Retinal pigment epithelial cell (primary cell): Measurements from ENCODE around the gene TTLL9.
A peak's percentile ranks its signal among the peaks of the same experiment; 100 is the strongest.

Experiments
- DNase-seq: peaks from one replicate; pipeline ENCODE4 v3.0.0-alpha.2; 2010; ENCODE audit warnings: low read depth
- H3K4me3 ChIP-seq: 2 replicates; pipeline ENCODE4 v1.5.1; 2011; ENCODE audit warnings: mild to moderate bottlenecking, low read length, control low read depth, moderate library complexity
- TF ChIP-seq, protein P1 (sequence below): conservative IDR thresholded peaks from 2 replicates; pipeline ENCODE4 v1.5.1; 2011; ENCODE audit warnings: low read depth, low read length, control low read depth, inconsistent platforms

Gene TTLL9

DNA sequence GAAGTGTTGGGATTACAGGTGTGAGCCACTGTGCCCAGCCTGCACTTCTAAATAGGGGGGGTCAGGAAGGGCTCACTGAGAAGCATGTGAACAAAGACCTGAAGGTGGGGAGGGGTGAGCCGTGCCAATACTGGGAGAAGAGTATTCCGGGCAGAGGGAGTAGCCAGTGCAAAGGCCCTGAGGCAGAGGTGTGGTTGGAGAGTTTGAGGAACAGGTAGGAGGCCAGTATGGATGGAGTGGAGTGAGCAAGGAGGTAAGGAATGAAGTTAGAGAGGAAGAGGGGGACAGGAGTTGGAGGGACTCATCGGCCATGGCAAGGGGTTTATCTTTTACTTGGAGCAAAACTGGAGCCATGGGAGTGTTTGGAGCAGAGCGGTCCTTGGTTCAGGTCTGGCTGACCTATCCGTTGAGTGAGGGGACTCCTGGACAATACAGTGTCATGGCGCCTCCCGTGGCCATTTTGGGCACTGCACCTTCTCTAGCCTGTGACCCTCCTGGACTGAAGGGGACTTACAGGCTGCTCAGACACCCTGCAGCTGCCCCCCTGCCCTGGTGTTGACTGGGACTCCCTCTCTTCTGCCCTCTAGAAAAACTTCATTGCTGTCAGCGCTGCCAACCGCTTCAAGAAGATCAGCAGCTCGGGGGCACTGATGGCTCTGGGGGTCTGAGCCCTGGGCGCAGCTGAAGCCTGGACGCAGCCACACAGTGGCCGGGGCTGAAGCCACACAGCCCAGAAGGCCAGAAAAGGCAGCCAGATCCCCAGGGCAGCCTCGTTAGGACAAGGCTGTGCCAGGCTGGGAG lies 37.1 kb upstream of the TTLL9 start:
- no peak for DNase-seq
- no peak overlapping the region for H3K4me3 ChIP-seq
- TF ChIP-seq, protein P1, sequence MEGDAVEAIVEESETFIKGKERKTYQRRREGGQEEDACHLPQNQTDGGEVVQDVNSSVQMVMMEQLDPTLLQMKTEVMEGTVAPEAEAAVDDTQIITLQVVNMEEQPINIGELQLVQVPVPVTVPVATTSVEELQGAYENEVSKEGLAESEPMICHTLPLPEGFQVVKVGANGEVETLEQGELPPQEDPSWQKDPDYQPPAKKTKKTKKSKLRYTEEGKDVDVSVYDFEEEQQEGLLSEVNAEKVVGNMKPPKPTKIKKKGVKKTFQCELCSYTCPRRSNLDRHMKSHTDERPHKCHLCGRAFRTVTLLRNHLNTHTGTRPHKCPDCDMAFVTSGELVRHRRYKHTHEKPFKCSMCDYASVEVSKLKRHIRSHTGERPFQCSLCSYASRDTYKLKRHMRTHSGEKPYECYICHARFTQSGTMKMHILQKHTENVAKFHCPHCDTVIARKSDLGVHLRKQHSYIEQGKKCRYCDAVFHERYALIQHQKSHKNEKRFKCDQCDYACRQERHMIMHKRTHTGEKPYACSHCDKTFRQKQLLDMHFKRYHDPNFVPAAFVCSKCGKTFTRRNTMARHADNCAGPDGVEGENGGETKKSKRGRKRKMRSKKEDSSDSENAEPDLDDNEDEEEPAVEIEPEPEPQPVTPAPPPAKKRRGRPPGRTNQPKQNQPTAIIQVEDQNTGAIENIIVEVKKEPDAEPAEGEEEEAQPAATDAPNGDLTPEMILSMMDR, result peak; percentile 87

DNA sequence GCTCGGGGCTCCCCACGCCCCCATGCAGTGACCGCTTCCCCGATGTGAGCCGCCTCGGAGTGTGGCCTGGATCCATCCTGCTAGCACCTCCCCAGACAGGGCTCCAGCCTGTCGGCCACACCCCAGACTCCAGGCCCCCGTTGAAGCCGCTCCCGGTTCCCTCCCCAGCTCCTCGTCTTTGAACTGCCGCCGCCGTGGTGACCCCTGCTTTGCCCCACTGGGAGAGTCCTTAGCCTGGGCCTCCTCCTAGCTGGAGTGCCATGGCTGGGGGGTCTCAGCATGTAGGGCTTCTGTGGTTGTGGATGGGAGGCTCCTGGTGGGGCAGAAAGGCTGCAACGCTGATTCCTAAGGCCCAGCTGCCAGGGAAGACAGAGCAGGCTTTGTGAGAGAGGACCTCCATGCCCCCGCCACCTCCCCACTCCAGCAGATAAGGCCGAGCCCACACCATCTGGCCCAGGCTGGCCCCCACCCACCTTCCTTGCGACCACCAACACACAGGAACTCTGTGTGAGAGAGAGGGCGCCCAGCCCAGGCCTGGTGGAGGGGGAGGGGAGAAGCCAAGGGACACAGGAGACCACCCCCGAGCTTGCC lies 36.4 kb upstream of the TTLL9 start:
- no peak overlapping the region for H3K4me3 ChIP-seq
- no peak for DNase-seq
- TF ChIP-seq, protein P1, result no peak

DNA sequence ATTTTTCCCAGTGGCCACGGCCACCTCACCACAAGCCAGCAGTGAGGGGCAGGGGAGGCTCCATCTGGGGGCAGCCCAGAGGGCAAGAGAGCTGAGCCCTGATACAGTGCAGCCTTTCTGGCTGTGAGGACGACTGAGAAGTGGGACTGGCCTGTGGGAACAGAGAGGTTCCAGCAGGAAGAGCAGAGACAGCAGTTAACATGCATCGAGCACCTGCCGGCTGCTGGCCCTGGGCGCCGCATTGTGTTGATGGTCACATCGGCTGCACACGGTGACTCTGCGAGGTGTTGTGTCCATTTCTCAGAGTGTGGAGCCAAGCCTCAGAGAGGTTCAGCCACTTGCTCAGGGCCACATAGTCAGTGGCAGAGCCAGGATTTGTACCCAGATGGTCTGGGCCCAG lies 34.9 kb upstream of the TTLL9 start:
- DNase-seq, result no peak
- TF ChIP-seq, protein P1, result no peak
- H3K4me3 ChIP-seq, result no peak overlapping the region

- no peak overlapping the region for H3K4me3 ChIP-seq
- DNase-seq, result peak; percentile 75
Observed at GRCh38 chr20:31835977-31836852, 34.2 kb upstream of the TTLL9 start.

DNA sequence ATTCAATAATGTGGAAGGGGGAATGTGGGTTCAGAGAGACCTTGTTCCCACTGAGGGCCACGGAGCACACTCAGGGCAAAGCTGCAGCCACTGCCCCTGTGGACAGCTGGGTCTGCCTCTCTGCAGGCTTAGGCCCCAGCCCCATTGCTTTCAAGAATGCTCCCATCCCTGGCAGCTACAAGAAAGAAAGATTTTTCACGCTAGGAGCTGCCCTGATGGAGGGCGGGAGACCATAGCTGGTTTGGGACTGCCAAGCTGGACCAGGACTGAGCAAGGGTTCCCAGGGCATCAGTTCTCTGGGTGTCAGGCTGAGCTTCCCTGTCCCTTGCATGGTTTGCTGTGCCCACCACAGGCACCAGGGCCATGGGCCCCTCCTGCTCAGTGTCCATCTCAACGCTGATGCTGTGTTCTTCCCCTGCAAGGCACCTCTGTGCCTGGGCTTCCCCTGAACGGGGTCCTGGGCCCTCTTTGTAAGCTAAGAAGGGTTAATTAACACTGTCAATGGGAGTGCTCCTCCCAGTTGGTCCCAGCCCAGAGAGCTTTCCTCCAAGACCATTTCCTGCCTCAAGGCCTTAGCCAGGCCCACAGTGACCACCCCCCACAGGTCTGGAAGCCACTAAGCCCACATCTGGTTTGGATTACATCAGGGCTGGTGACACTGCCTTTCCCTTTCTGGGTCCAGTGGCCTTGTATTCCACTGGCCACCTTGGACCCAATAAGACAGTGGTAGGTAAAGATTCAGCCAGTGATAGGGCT lies 33.4 kb upstream of the TTLL9 start:
- DNase-seq, result no peak
- TF ChIP-seq, protein P1, result no peak
- no peak overlapping the region for H3K4me3 ChIP-seq

More at GRCh38 chr20:31835977-31836852, 34.2 kb upstream of the TTLL9 start:
- TF ChIP-seq, protein P1, result no peak

GRCh38 chr20:31837896-31838397 lies 32.5 kb upstream of the TTLL9 start:
- no peak for DNase-seq
- TF ChIP-seq, protein P1, result no peak
- no peak overlapping the region for H3K4me3 ChIP-seq
